Smooth muscle cell (in vitro differentiated cells): ENCODE data around the gene ATCAY. TPM values are rescaled to one million over a fixed set of nuclear protein-coding genes. Genes with fewer than 3 reads are reported as not detected.

Source experiments
- DNase-seq: peaks from one replicate; lab custom pipeline; 2025; ENCODE audit not compliant: unreplicated experiment; lab: John Stamatoyannopoulos, UW
- H2AFZ ChIP-seq: fragments of 200-600 bp; sonication (generic); 2 replicates; pipeline ENCODE4 v1.6.0; 2016; ENCODE audit warnings: antibody characterized with exemption, low read depth, mild to moderate bottlenecking
- H3F3A ChIP-seq: fragments of 200-600 bp; sonication (generic); 2 replicates; pipeline ENCODE4 v1.6.0; 2017; ENCODE audit warnings: antibody characterized with exemption, low read depth
- H3K27ac ChIP-seq: fragments of 200-600 bp; sonication (generic); 2 replicates; pipeline ENCODE4 v1.5.1; 2016; ENCODE audit warnings: low read depth, mild to moderate bottlenecking
- H3K27me3 ChIP-seq: fragments of 200-600 bp; sonication (generic); 2 replicates; pipeline ENCODE4 v1.6.1; 2016; ENCODE audit warnings: low read depth, mild to moderate bottlenecking
- H3K36me3 ChIP-seq: fragments of 200-600 bp; sonication (generic); 2 replicates; pipeline ENCODE4 v1.5.1; 2016; ENCODE audit warnings: low read depth
- H3K4me1 ChIP-seq: fragments of 200-600 bp; sonication (generic); 2 replicates; pipeline ENCODE4 v1.5.1; 2016; ENCODE audit warnings: low read depth
- H3K4me2 ChIP-seq: fragments of 200-600 bp; sonication (generic); 2 replicates; pipeline ENCODE4 v1.6.0; 2016; ENCODE audit warnings: mild to moderate bottlenecking
- H3K4me3 ChIP-seq: fragments of 200-600 bp; sonication (generic); 2 replicates; pipeline ENCODE4 v1.5.1; 2016; ENCODE audit warnings: mild to moderate bottlenecking
- H3K79me2 ChIP-seq: fragments of 200-600 bp; sonication (generic); 2 replicates; pipeline ENCODE4 v1.6.0; 2016; ENCODE audit warnings: low read depth, mild to moderate bottlenecking
- H3K9ac ChIP-seq: fragments of 200-600 bp; sonication (generic); 2 replicates; pipeline ENCODE4 v1.6.0; 2016; ENCODE audit warnings: low read depth
- H3K9me3 ChIP-seq: fragments of 200-600 bp; sonication (generic); replicated peaks from 2 replicates; pipeline ENCODE4 v1.5.1; 2016; ENCODE audit warnings: low read depth
- H4K20me1 ChIP-seq: fragments of 200-600 bp; sonication (generic); 2 replicates; pipeline ENCODE4 v1.6.0; 2016; ENCODE audit warnings: low read depth
- CTCF ChIP-seq: fragments of 200-600 bp; sonication (generic); IDR thresholded peaks from 2 replicates; pipeline ENCODE4 v1.5.1; 2017; ENCODE audit warnings: borderline replicate concordance, mild to moderate bottlenecking, antibody characterized with exemption; ENCODE audit not compliant: insufficient read depth, poor library complexity, severe bottlenecking
- WGBS: methylation state at CpG from one replicate; pipeline ENCODE4 v1.1.7; 2016; ENCODE audit warnings: low lambda C conversion rate; 5-methylcytosine and 5-hydroxymethylcytosine counted together
- polyA plus RNA-seq: library from polyadenylated mRNA; unstranded; fragments of >200 nt; fragmentation: Nextera tagmentation; extraction: Ambion mirVana; gene quantifications from 2 replicates; pipeline ENCODE4 v1.2.1, GENCODE V29; 2016
- total RNA-seq: library from RNA; depleted of rRNA; stranded (reverse); fragments of >200 nt; gene quantifications from 2 replicates; pipeline ENCODE4 v1.2.3, GENCODE V29; 2014

ATCAY gene
- total and polyA plus RNA-seq, 2 experiments from 2014 or later = 0.09 to 1.1 TPM

- Histone ChIP-seq H2AFZ (no peak overlapping the region), H3K4me3 (no peak overlapping the region), H3K79me2 (no peaks in the 10 kb centered on the region), H3F3A (no peaks in the 10 kb centered on the region), H3K4me2 (no peak overlapping the region), H3K4me1 (no peaks in the 10 kb centered on the region), H3K9me3 (no peaks in the 10 kb centered on the region), H3K27ac (no peak overlapping the region), H4K20me1 (no peaks in the 10 kb centered on the region), H3K9ac (no peak overlapping the region), H3K36me3 (no peaks in the 10 kb centered on the region), H3K27me3 (no peaks in the 10 kb centered on the region)
- no peak for TF ChIP-seq CTCF
- DNase-seq = no peak
- 89% methylated on average over 13 of the region's 13 CpGs for WGBS
Measured at GRCh38 chr19:3839941-3840340, 40.5 kb upstream of the ATCAY start.

GRCh38 chr19:3840804-3841203 is 39.7 kb upstream of the ATCAY start:
- no peaks in the 10 kb centered on the region for H3K27me3 ChIP-seq
- H3K9me3 ChIP-seq = no peaks in the 10 kb centered on the region
- no peak overlapping the region for H3K4me2 ChIP-seq
- no peaks in the 10 kb centered on the region for H3F3A ChIP-seq
- H3K4me3 ChIP-seq = no peak overlapping the region
- DNase-seq = no peak
- H3K9ac ChIP-seq = no peak overlapping the region
- no peaks in the 10 kb centered on the region for H4K20me1 ChIP-seq
- no peaks in the 10 kb centered on the region for H3K4me1 ChIP-seq
- TF ChIP-seq CTCF = no peak
- no peaks in the 10 kb centered on the region for H3K79me2 ChIP-seq
- no peaks in the 10 kb centered on the region for H3K36me3 ChIP-seq
- no peak overlapping the region for H2AFZ ChIP-seq
- 96% methylated on average over 10 of the region's 10 CpGs for WGBS
- H3K27ac ChIP-seq = no peak overlapping the region

GRCh38 chr19:3842948-3843347 is 37.5 kb upstream of the ATCAY start:
- H3K4me2 ChIP-seq = no peak overlapping the region
- H3K4me1 ChIP-seq = no peaks in the 10 kb centered on the region
- no peak overlapping the region for H3K27ac ChIP-seq
- H3K9me3 ChIP-seq = no peaks in the 10 kb centered on the region
- H3F3A ChIP-seq = no peaks in the 10 kb centered on the region
- no peaks in the 10 kb centered on the region for H3K27me3 ChIP-seq
- no peak overlapping the region for H3K4me3 ChIP-seq
- H2AFZ ChIP-seq = no peak overlapping the region
- WGBS = 88% methylated on average over 11 of the region's 11 CpGs
- no peaks in the 10 kb centered on the region for H4K20me1 ChIP-seq
- no peaks in the 10 kb centered on the region for H3K79me2 ChIP-seq
- no peak for DNase-seq
- no peak for TF ChIP-seq CTCF
- no peak overlapping the region for H3K9ac ChIP-seq
- no peaks in the 10 kb centered on the region for H3K36me3 ChIP-seq

- no peaks in the 10 kb centered on the region for H3K79me2 ChIP-seq
- H3K4me1 ChIP-seq = no peaks in the 10 kb centered on the region
- no peak overlapping the region for H3K9ac ChIP-seq
- H4K20me1 ChIP-seq = no peaks in the 10 kb centered on the region
- no peak overlapping the region for H3K4me3 ChIP-seq
- H3K27ac ChIP-seq = no peak overlapping the region
- H3K36me3 ChIP-seq = no peaks in the 10 kb centered on the region
- H2AFZ ChIP-seq = no peak overlapping the region
- no peak for TF ChIP-seq CTCF
- no peak overlapping the region for H3K4me2 ChIP-seq
- H3K27me3 ChIP-seq = no peaks in the 10 kb centered on the region
- 71% methylated on average over 5 of the region's 5 CpGs for WGBS
- no peaks in the 10 kb centered on the region for H3K9me3 ChIP-seq
- no peaks in the 10 kb centered on the region for H3F3A ChIP-seq
- no peak for DNase-seq
Measured at GRCh38 chr19:3844596-3844995, 35.9 kb upstream of the ATCAY start.
